ACHN (cell line): ENCODE data around the gene MZF1.
"Not testable (repeated sequence)": the region's sequence is repeated elsewhere in the genome, so short reads cannot be mapped to it uniquely, and the experiment has no call there.

Source experiments
- DNase-seq: peaks from one replicate; pipeline ENCODE4 v3.0.0-alpha.2; 2015
- in situ Hi-C: cut with HindIII; loops from 2 replicates; pipeline ENCODE4 v1.10.0; 2017; ENCODE audit warnings: low sequenced_read_pairs, low pct_ligation_motif_present, low pct_unique_long_range_greater_than_20kb

MZF1 gene

DNA sequence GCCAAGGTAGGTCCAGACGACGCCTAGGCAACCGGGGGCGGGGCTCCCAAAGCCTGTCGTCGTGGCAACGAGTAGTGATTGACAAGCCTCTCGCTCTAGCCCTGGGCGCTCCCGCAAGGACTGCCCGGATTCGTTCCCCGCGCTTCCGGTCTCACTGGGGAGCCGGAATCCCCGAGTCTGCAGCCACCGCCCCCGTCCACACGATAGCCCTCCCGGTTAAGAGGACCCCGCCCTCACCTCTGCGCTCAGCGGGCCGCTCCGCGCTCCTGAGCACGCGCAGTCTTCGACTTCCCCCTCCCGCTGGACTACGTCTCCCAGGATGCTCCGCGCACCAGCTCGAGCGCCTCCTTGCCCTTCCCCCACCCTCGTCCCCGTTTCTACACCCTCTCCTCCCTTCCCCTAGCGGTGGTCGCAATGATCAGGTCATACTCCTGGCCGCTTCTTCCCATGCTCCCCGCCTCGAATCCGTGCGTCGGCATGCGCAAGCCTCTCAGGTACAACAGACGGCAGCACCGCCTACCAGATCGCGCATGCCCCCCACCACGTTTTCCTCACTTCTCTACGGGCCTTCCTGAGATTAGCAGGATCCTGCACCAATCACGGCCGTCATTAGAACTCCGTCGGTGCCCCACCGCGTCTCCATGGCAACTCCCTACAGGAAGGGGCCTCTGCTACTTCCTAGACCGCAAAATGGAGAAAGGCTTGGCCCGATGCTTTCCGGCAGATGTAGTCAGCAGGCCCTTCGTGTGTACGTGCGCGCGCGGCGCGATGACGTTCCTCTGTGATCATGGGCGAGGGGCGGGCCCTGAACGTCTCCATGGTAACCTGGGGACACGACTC lies at the start of gene MZF1:
TSS of gene MZF1 (minus strand) at position 518 of the 840 bp plus-strand sequence. CDS start 1,946 bp downstream, outside the sequence.
- peak; percentile 99 for DNase-seq
- in situ Hi-C loops: no loop called here

DNA sequence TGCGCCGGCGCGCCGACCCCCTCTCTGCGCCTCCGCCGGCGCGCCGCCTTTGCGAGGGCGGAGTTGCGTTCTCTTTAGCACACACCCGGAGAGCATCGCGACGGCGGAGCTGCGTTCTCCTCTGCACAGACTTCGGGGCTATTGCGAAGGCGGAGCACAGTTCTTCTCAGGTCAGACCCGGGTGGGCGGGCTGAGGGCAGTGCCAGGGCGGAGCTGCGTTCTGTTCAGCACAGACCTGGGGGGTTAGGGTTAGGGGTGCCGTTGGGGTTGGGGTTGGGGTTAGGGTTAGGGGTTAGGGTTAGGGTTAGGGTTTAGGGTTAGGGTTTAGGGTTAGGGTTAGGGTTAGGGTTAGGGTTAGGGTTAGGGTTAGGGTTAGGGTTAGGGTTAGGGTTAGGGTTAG lies 34.1 kb upstream of the MZF1 start:
- in situ Hi-C loops: not testable (repeated sequence)

DNA sequence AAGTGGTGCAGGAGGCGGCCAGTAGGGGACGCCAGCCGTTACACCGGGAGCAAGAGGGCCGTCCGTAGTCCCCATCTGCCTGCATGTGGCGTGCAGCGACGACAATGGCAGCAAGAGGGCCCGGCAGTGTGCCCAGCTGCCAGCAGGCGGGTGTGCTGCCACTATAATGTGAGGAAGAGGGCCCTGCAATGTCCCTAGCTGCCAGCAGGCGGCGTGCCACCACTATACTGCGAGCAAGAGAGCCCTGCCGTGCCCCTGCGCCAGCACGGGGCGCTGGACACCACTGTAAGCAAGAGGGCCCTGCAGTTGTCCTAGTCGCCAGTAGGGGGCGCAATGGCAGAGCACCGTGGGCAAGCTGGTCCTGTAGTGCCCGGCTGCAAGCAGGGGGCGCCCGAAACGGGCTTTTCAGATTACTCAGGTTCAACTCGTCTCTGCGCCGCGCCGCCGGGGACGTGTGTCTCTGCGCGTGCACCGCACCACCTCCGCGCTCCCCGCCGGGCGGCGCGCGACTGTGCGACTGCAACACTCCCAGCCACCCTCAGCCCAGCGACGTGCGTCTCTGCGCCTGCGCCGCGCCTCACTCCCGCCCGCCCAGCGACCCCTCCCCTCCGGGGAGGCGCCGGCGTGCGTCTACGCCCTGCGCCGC lies 33.2 kb upstream of the MZF1 start:
- in situ Hi-C loops, DNase-seq: not testable (repeated sequence)

More for the DNA sequence above, 34.1 kb upstream of the MZF1 start:
- DNase-seq: not testable (repeated sequence)

DNA sequence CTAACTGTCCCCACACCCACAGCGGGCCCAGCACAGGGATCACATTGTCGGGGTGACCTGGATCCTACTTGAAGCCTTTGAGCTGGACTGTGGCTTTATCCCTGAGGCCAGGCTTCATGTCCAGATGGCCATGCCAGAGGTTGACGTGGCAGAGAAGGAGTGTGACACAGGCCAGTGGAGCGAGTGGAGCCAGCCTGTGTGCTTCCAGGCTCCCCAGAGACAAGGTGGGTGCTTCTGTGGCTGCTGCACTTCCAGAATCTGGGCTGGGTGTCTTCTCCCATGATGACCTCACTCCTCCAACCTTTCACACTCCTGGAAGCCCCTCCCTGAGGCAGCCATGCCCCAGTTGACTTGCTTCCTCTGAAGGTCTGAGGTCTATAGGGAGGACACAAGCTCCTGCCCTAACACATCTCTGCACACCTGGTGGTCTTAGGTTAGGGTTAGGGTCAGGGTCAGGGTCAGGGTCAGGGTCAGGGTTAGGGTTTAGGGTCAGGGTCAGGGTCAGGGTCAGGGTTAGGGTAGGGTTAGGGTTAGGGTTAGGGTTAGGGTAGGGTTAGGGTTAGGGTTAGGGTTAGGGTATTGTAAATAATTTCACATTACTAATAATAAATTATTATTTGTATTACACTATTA lies 13.1 kb upstream of the MZF1 start:
- no peak for DNase-seq
- in situ Hi-C loops: no loop called here

DNA sequence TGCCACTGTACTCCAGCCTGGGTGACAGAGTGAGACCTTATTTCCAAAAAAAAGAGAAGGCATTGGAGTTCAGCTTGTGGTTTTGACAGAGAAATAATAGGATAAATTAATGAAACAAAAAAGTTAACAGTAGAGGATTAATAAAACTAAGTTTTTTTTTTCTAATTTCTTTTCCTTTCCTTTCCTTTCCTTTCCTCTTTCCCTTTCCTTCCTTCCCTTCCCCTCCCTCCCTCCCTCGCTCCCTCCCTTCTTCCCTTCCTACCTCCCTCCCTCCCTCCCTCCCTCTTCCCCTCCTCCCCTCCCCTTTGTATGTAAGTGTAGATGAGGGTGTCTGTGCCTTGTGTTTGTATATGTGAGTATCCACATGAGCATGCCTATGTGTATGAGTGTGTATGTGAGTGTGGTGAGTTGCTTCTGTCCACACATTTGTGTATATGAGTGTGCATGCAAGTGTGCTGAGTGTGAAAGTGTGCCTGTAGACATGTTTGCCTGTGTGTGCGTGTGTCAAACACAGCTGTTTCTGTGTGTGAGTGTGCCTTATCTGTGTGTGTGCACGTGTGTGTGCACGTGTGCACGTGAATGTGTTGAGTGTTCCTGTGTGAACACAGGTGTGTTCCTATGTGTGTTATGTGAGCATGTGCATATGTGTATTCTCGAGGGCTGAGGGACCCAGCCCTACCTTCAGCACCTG lies 12.5 kb upstream of the MZF1 start:
- in situ Hi-C loops: no loop called here
- no peak for DNase-seq

DNA sequence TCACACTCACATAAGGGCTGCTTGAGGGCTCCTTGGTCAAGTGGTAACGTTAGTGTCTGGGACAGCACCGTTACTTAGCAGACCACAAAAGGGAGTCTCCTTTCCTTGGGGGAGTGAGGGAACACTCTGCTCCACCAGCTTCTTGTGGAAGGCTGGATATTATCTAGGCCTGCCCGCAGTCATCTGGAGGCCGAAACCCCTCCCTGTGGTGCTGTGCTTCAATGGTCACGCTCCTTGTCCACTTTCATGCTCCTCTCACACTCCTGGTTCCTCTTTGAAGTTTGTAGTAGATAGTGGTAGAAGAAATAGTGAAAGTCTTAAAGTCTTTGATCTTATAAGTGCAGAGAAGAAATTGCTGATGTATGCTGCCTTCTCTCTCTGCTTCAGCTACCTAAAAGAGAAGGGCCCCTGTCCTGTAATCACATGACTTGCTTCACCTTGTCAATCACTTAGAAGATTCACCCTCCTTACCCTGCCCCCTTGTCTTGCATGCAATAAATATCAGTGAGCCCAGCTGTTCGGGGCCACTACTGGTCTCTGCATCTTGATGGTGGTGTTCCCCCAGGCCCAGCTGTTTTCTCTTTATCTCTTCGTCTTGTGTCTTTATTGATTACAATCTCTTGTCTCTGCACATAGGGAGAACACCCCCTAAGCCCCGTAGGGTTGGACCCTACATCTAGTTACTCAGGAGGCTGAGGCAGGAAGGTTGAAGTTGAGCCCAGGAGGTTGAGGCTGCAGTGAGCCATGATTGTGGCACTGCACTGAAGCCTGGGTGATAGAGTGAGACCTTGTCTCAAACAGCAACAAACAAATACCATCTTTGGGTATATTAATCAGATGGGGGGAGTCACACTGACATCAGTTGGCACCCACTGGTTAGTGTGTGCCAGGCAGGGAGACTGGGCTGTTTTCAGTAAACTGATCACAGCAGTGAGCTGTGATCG lies 11.6 kb upstream of the MZF1 start:
- in situ Hi-C loops: no loop called here

DNA sequence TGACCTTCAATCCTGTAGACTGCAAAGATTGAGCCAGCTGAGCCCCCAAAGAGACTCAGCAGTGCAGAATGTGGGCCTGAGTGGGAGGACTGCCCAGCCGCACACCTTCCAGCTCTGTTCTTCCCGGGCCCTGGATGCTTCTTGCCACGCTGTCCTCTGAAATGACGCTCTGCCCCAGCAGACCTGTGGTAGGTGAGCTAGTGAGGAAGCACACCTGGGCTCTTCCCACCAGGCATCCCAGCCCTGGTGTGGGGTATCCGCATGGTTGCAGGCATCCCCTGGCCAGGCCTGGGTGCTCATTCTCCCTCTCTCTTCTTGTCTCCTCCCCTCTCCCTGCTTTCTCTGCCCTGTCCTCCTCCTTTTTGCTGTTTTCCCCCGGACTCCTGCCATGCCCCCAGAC lies 9.8 kb upstream of the MZF1 start:
- no peak for DNase-seq
- in situ Hi-C loops: no loop called here

More for the DNA sequence above, 11.6 kb upstream of the MZF1 start:
- DNase-seq: no peak

DNA sequence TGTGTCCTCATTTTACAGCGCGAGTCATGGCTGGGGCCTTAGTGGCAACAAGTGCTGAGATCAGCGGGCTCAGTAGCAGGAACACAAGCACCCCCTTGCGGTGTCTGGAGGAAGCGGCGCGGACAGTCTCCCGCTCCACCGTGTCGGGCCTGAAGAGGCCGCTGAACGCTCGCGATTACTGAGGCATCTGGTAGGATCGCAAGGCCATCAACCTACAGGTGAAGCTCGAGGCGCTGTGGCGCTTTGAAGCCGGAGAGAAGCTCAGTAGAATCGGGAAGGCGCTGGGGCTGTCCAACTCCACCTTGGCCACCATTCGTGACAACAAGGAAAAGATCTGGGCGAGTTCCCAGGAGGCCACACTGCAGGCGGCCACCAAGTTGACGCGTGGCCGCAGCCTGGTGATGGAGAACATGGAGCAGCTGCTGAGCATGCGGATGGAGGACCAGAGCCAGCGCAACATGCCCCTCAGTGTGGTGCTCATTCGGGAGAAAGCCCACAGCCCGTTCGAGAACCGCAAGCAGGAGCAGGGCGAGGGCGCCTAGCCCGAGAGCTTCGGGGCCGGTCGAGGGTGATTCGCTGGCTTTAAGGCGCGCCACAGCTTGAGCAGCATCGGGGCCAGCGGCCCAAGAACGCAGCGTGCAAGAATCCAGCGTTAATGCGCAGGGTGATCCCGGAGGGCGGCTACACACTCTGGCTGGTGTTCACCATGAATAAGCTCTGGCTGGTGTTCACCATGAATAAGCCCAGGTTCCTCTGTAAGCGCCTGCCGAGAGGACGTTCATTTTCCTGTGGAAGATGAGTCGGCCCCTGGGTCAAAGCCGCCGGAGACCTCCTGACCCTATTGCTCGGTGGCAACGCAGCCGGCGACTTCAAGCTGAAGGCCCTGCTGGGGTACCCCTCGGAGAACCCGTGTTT lies 8.3 kb upstream of the MZF1 start:
- DNase-seq: no peak
- in situ Hi-C loops: no loop called here

DNA sequence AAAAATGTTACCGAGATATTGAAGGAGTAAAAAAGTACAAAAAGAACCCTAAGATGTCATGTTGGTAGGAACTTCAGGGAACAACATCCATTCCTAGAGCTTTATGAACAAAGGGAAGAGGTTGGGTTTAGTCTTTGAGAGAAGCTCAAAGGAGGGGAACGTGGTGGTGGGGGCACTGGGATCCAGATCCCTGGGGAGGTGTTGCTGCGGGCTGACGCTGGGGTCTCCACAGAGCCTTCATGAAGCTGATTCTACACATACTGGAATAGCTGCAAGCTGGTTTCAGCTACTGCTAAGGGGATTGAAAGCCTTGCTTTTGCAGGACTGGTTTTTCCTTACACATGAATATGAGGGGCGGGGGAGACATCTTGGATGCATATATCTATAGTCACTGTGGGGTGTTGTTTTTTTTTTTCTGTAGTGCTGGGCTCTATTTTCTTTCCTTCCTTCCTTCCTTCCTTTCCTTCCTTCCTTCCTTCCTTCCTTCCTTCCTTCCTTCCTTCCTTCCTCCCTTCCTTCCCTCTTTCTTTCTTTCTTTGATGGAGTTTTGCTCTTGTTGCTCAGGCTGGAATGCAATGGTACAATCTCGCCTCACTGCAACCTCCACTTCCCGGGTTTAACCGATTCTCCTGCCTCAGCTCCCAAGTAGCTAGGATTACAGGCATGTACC lies 6.5 kb upstream of the MZF1 start:
- DNase-seq: no peak
- in situ Hi-C loops: no loop called here

DNA sequence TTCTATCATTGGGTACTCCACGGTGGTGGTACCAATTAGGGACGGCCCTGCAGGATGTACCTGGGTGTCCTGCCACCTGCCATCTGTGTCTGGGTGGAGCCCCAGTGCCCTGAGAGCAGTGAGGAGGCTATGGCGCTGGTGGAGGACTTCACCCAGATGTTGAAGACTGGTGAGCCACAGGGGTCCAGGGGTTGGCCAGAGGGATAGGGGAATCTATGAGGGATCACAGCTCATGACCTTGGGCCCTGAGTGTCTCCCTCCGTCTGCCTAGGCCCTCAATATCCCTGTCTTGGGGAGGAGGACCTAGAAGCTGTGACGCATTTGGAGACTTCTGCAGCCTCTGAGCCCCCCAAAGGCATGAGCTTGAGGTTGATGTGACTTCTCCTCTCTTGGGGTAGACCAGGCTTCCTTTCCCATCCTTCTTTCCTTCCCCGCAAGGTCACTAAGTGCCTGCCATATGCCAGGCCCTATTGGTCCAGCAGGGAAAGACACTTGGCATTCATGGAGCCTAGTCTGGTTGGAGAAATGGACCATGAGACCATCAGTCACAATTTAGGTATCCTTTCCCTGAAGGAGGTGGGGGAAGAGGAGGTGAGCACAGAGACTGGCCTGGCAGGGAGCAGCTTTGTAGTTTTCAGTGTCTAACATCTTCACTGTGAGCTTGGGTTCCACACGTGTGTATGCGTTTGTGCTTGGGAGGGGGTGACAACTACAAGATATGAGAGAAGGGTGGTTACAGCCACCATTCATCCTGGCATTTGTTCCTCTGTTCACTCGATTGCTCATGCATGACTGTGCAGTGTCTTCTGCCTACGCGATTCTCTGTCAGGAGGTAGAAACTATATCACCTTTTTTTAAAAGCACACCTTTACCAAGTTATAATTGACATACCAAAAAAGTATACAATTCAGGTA lies 5.1 kb upstream of the MZF1 start:
- in situ Hi-C loops: no loop called here
- DNase-seq: no peak

DNA sequence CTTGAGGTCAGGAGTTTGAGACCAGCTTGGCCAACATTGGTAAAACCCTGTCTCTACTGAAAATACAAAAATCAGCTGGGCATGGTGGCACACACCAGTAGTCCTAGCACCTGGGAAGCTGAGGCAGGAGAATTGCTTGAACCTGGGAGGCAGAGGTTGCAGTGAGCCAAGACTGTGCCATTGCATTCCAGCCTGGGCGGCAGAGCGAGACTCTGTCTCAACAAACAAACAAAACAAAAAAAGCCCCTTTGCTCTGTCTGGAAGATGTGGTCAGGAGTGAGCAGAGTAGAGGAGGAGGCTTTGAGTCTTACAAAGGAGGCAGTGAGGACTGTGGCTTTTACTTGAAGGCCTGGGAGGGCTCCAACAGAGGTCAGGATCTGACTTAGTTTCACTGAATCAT lies 4.4 kb upstream of the MZF1 start:
- in situ Hi-C loops, DNase-seq: not testable (repeated sequence)

DNA sequence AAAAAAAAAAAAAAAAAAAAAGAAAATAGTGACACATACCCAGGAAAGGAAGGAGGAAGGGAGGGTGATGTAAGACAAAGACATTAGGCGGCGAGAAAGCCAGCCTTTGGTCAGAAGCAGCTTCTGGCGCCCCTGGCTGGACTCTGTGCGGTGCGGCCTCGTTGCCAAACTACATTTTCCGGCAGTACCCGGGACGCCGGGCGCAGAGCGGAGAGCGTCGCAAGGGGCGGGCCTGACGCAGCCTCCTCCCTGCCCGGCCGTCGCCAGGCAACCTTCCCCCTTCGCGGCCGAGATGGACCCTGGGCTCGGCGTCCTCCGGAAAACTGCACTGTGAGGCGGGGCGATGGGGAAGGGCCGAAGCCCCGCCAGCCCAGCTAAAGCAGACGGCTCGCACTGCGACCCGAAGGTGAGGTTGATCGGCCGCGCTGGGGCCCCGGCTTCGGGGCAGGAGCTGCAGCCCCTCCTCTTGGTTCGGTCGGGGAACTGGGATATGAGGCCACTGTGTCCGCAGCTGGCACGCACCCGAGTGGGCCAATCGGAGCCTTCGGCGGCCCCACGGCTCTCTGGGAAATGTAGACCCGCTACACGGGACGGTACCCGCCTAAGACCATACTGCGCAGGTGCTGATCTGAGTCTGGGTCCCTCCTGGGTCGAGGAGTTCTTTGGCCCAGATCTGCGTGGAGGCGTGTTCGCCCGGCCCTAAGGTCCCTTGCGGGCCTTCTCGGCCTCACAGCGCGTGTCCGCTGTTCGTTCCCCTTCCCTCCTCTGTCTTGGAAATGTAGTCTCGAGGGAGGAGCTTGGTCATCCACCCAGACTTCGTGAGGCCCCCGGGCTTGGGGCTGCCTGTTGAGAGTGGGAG lies 2.3 kb upstream of the MZF1 start:
- in situ Hi-C loops: no loop called here
- peak; percentile 85 for DNase-seq

DNA sequence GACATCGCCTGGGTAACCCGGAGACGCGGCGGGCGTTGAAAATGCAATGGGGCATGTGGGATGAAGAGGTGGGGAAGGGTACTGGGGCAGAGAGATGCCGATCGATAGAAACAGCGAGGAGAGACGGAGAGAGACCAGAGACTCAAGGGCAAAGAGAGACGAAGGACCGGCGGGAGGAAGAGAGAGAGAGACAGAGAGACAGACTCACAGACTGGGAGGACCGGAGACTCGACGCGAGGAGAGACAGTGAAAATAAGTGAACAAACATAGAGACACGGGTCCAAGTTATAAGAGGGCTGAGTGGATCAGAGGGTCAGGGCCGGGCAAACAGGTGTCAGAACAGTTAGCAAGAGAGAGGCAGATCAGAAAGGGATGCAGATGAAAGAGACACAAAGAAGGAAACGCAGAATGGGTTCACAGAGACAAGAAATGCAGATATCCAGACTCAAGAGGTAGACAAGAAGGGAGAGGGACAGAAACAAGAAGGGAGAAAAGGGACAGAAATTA lies 576 bp upstream of the MZF1 start:
- peak; percentile 21 for DNase-seq

DNA sequence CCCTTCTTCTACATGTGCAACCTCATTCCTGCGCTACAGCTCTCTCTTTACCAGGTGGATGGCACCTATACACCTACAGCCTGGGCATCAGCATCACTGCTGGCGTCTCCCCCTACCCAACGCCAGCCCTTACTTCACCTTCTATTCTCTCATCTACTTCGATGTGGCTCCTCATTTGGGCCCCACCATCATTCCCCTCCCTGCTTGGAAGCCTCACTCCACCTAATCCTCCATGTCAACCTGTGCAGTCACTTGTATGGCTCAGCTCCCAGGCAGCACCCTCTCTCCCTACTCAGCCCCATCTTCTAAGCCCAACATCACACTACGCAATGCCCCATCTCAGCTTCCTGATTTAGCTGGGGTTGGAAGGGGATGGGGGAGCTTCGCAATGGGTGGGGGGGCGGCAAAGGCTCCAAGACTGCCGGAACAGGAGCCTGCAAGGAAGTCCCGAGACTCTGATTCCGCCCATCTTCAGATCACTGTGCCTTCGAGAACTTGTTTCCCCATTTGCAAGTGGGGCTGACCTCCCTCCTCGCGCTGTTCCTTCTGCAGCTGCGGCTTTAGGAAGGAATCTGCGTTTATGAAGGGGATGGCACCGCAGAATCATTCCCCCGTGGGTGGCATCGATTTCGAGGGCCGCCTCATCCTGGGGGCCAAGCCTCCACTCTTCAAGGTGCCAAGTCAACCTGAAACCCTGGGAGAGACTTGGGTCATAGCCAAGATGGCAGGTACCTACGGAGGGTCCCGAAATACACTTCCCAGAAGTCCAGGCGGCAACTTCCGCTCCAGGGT lies 913 bp downstream of the MZF1 start:
- in situ Hi-C loops: no loop called here
- DNase-seq: no peak

More for the DNA sequence above, 576 bp upstream of the MZF1 start:
- in situ Hi-C loops: no loop called here
